RPMI7951 (cell line): ENCODE data around the gene SLC8A1. TPM values are rescaled to one million over a fixed set of nuclear protein-coding genes. Genes with fewer than 3 reads are reported as not detected.

Source experiments
- DNase-seq: peaks from one replicate; pipeline ENCODE4 v3.0.0-alpha.2; 2012; ENCODE audit warnings: low read depth
- total RNA-seq: library from RNA; depleted of rRNA; stranded (reverse); fragments of >200 nt; shearing (Covaris generic); gene quantifications from 2 replicates; pipeline ENCODE4 v1.2.3, GENCODE V29; 2014

SLC8A1 gene
- total RNA-seq, 1 experiment from 2014 or later: 6.4 TPM

- peak; percentile 34 for DNase-seq
These were observed 296.2 kb downstream of the SLC8A1 start for GRCh38 chr2:40155728-40156127.

GRCh38 chr2:40150266-40150665 is 301.6 kb downstream of the SLC8A1 start:
- no peak for DNase-seq

GRCh38 chr2:40148334-40148733 is 303.6 kb downstream of the SLC8A1 start:
- no peak for DNase-seq

- no peak for DNase-seq
These were observed 304.5 kb downstream of the SLC8A1 start for GRCh38 chr2:40147360-40147759.

GRCh38 chr2:40144022-40144421 is 307.9 kb downstream of the SLC8A1 start:
- DNase-seq: no peak

- DNase-seq: no peak
These were observed 313.6 kb downstream of the SLC8A1 start for GRCh38 chr2:40138314-40138713.

- no peak for DNase-seq
These were observed 320.7 kb downstream of the SLC8A1 start for GRCh38 chr2:40131081-40131704.

GRCh38 chr2:40130251-40130994 is 321.5 kb downstream of the SLC8A1 start:
- DNase-seq: no peak

GRCh38 chr2:40129725-40130124 is 322.2 kb downstream of the SLC8A1 start:
- no peak for DNase-seq

GRCh38 chr2:40128796-40129195 is 323.1 kb downstream of the SLC8A1 start:
- DNase-seq: no peak

GRCh38 chr2:40127890-40128557 is 323.9 kb downstream of the SLC8A1 start:
- DNase-seq: peak; percentile 13

GRCh38 chr2:40127146-40127545 is 324.7 kb downstream of the SLC8A1 start:
- DNase-seq: no peak

- peak; percentile 15 for DNase-seq
These were observed 325.9 kb downstream of the SLC8A1 start for GRCh38 chr2:40126006-40126405.

GRCh38 chr2:40123746-40124145 is 328.1 kb downstream of the SLC8A1 start:
- no peak for DNase-seq

- DNase-seq: no peak
These were observed 328.6 kb downstream of the SLC8A1 start for GRCh38 chr2:40123326-40123725.

- no peak for DNase-seq
These were observed 330.9 kb downstream of the SLC8A1 start for GRCh38 chr2:40120957-40121356.

- no peak for DNase-seq
These were observed 331.9 kb downstream of the SLC8A1 start for GRCh38 chr2:40120026-40120425.

- no peak for DNase-seq
These were observed 333.3 kb downstream of the SLC8A1 start for GRCh38 chr2:40118622-40119021.

- no peak for DNase-seq
These were observed 336.0 kb downstream of the SLC8A1 start for GRCh38 chr2:40115894-40116293.

GRCh38 chr2:40115348-40115747 is 336.5 kb downstream of the SLC8A1 start:
- no peak for DNase-seq

GRCh38 chr2:40113997-40114396 is 337.9 kb downstream of the SLC8A1 start:
- no peak for DNase-seq

GRCh38 chr2:40113272-40113968 is 338.5 kb downstream of the SLC8A1 start:
- peak; percentile 36 for DNase-seq
